ENCODE measurements around the gene NOS3. TPM values are rescaled to one million over a fixed set of nuclear protein-coding genes. Genes with fewer than 3 reads are reported as not detected.

Gene NOS3
- total and polyA plus RNA-seq, 9 of the 15 experiments (the other 6 are each of a cell fraction or from before 2014, with no cell fraction given), result 1.1 to 121 (median 23.6) TPM

- TF ChIP-seq EP400 (IDR thresholded peaks at IDR 0.05), result peak; percentile 47; the same call in 1 of the 2 replicates
Observed at GRCh38 chr7:150994141-150994837, 3.5 kb downstream of the NOS3 start (continued).

GRCh38 chr7:150994838-150995510, 4.2 kb downstream of the NOS3 start:
- in situ Hi-C loops (cut with MboI), result no loop called here
- TF ChIP-seq PHF20 (IDR thresholded peaks at IDR 0.05; ENCODE audit: partially characterized antibody) (no peak), KDM4B (IDR thresholded peaks at IDR 0.05; ENCODE audit: borderline replicate concordance in 2 of 2, low read depth in 1 of 2) (peak in 1 of 2 experiments; percentile 6; a peak in 1 of 4 replicates), PPARD (CRISPR knock-in tag; IDR thresholded peaks at IDR 0.05) (no peak), TAF9B (IDR thresholded peaks at IDR 0.05; ENCODE audit: partially characterized antibody) (no peak), TFE3 (CRISPR knock-in tag; IDR thresholded peaks at IDR 0.05) (no peak), RAD51 (IDR thresholded peaks at IDR 0.05; ENCODE audit: borderline replicate concordance, low read depth) (no peak), KLF1 (tag; IDR thresholded peaks at IDR 0.05) (0 out of 2 replicates have a peak, but pooled peaks have one; percentile 4), ZBTB33 (CRISPR knock-in tag; IDR thresholded peaks at IDR 0.05) (0 out of 2 replicates have a peak, but pooled peaks have one; percentile 12), FOSL1 (tag; conservative IDR thresholded peaks at IDR 0.05) (0 out of 2 replicates have a peak, but pooled peaks have one; percentile 7), NR1H2 (CRISPR knock-in tag; IDR thresholded peaks at IDR 0.05) (no peak)

More at GRCh38 chr7:150994838-150995510, 4.2 kb downstream of the NOS3 start:
- no peaks in the 10 kb centered on the region for H3K79me2 ChIP-seq (ENCODE audit: control insufficient read depth, insufficient read depth, low read length)
- POLR2A ChIA-PET, result interaction anchor here (0.6 to 1.7 kb wide), 15 partner anchors 9 to 1797 kb away, joined by 3 to 12 read pairs (median 4); no protein-coding TSS in a partner anchor
- no peaks in the 10 kb centered on the region for H3K36me3 ChIP-seq (ENCODE audit: control insufficient read depth, insufficient read depth, low read length)
- H3K9me1 ChIP-seq (ENCODE audit: control insufficient read depth, insufficient read depth, low read length), result no peaks in the 10 kb centered on the region
- intact Hi-C loops (cut with micrococcal nuclease), result loop anchor here (1.0 to 10.0 kb wide), 3 partner anchors 13 to 680 kb away; partner anchors contain the start of gene ABCB8
- no peak overlapping the region; the same call in 1 of the 2 replicates for H3K4me2 ChIP-seq (ENCODE audit: insufficient read depth, low read length)
- H2AFZ ChIP-seq (ENCODE audit: low read depth, low read length), result no peak overlapping the region
- no peak for DNase-seq (ENCODE audit: extremely low read depth in 1 of 4, low spot score in 3 of 4)
- no peaks in the 10 kb centered on the region for H3K27me3 ChIP-seq (ENCODE audit: control insufficient read depth in 2 of 2, insufficient read depth in 2 of 2, low read length in 2 of 2)
- peaks cover 46 to 56% of the 10 kb centered on the region in 2 experiments for H3K4me1 ChIP-seq (replicated peaks in 1 of 2; ENCODE audit: control insufficient read depth in 2 of 2, insufficient read depth in 2 of 2, low read length in 2 of 2)
- peak; percentile 1 for ATAC-seq
- H3K27ac ChIP-seq (ENCODE audit: extremely low read depth, low read depth, low read length), result no peak overlapping the region
- no TSS peak for BruUV-seq (replicated peaks)
- WGBS (ENCODE audit: insufficient coverage, low coverage, missing lambda C conversion rate), result 21% methylated on average over 19 of the region's 19 CpGs
- CTCF ChIA-PET (ENCODE audit: low intra/inter-chr PET ratio), result no interaction called here
- H3K9ac ChIP-seq (ENCODE audit: insufficient read depth in 1 of 2, low read depth in 2 of 2, low read length in 2 of 2), result no peak overlapping the region
- peaks cover 5% of the 10 kb centered on the region; the same call in 1 of the 2 replicates for H4K20me1 ChIP-seq (replicated peaks; ENCODE audit: control insufficient read depth, insufficient read depth, low read length)
- no peak for FAIRE-seq
- H3K9me3 ChIP-seq (replicated peaks; ENCODE audit: control insufficient read depth, insufficient read depth, low read depth, low read length), result no peaks in the 10 kb centered on the region; the same call in 1 of the 2 replicates
- no peak overlapping the region for H3K4me3 ChIP-seq

Data from K562 (cell line).